Superior temporal gyrus (tissue), 1 donor: ENCODE data around the gene PIK3R5.
"Not testable (repeated sequence)": the region's sequence is repeated elsewhere in the genome, so short reads cannot be mapped to it uniquely, and the experiment has no call there.

Experiments
- DNase-seq: peaks from one replicate; pipeline ENCODE4 v3.0.0-alpha.2; 2016; ENCODE audit errors: extremely low spot score

Gene PIK3R5

GRCh38 chr17:8965394-8966168 lies at the start of gene PIK3R5:
Gene PIK3R5, minus strand, starts transcription at chr17:8965707. Its CDS starts 54,213 bp downstream, at chr17:8911494.
- no peak for DNase-seq

- DNase-seq, result no peak
Measured at GRCh38 chr17:9011001-9011400, 45.5 kb upstream of the PIK3R5 start.

GRCh38 chr17:9009737-9010136 lies 44.2 kb upstream of the PIK3R5 start:
- no peak for DNase-seq

GRCh38 chr17:9009096-9009495 lies 43.6 kb upstream of the PIK3R5 start:
- DNase-seq, result no peak

- no peak for DNase-seq
Measured at GRCh38 chr17:9007052-9007714, 41.7 kb upstream of the PIK3R5 start.

GRCh38 chr17:9006175-9006767 lies 40.8 kb upstream of the PIK3R5 start:
- no peak for DNase-seq

GRCh38 chr17:9004961-9005285 lies 39.4 kb upstream of the PIK3R5 start:
- no peak for DNase-seq

GRCh38 chr17:9004132-9004960 lies 38.8 kb upstream of the PIK3R5 start:
- no peak for DNase-seq

GRCh38 chr17:9003355-9004131 lies 38.0 kb upstream of the PIK3R5 start:
- DNase-seq, result no peak

- no peak for DNase-seq
Measured at GRCh38 chr17:9002606-9003354, 37.3 kb upstream of the PIK3R5 start.

GRCh38 chr17:9002227-9002605 lies 36.7 kb upstream of the PIK3R5 start:
- DNase-seq, result no peak

- DNase-seq, result no peak
Measured at GRCh38 chr17:9001559-9001958, 36.1 kb upstream of the PIK3R5 start.

- no peak for DNase-seq
Measured at GRCh38 chr17:8997994-8998628, 32.6 kb upstream of the PIK3R5 start.

GRCh38 chr17:8995711-8996110 lies 30.2 kb upstream of the PIK3R5 start:
- no peak for DNase-seq

GRCh38 chr17:8994319-8994718 lies 28.8 kb upstream of the PIK3R5 start:
- DNase-seq, result peak; percentile 67

- peak; percentile 80 for DNase-seq
Measured at GRCh38 chr17:8991514-8992285, 26.2 kb upstream of the PIK3R5 start.

- DNase-seq, result not testable (repeated sequence)
Measured at GRCh38 chr17:8988263-8988935, 22.9 kb upstream of the PIK3R5 start.

GRCh38 chr17:8986295-8986694 lies 20.8 kb upstream of the PIK3R5 start:
- DNase-seq, result no peak
